ENCODE data around the gene ABCA1. TPM values are rescaled to one million over a fixed set of nuclear protein-coding genes. Genes with fewer than 3 reads are reported as not detected.
"Not testable (repeated sequence)": the region's sequence is repeated elsewhere in the genome, so short reads cannot be mapped to it uniquely, and the experiment has no call there.

The ABCA1 gene
- total RNA-seq, 1 donor from 2014 or later: 1.3 TPM

DNA sequence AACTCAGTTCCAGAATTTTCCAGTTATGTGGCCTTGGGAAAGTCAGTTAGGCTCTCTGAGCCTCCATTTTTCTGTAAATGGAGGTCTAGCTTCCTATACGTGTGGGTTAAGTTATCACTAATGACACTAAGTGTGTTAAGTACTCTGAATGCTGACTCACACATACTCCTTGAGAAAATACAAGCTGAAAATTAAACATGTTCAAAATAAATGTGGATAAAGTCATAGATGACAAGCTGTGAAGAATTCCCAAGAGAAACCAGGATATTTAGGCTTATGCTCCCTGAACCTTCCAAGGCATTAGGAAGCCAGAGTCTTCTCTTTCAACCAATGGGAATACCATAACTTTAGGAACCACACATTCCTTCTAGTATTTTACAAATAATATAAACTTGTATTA lies 58.1 kb downstream of the ABCA1 start:
- Mint-ChIP-seq H3K4me3 (no peak overlapping the region), H3K9me3 (no peaks in the 10 kb centered on the region), H3K36me3 (ENCODE audit: low read depth) (no peaks in the 10 kb centered on the region), H3K4me1 (ENCODE audit: low read depth) (no peaks in the 10 kb centered on the region), H3K27me3 (ENCODE audit: insufficient read depth) (no peaks in the 10 kb centered on the region), H3K27ac (no peak overlapping the region)
- no peak for DNase-seq (ENCODE audit: low spot score)
- intact Hi-C loops (cut with micrococcal nuclease): no loop called here

DNA sequence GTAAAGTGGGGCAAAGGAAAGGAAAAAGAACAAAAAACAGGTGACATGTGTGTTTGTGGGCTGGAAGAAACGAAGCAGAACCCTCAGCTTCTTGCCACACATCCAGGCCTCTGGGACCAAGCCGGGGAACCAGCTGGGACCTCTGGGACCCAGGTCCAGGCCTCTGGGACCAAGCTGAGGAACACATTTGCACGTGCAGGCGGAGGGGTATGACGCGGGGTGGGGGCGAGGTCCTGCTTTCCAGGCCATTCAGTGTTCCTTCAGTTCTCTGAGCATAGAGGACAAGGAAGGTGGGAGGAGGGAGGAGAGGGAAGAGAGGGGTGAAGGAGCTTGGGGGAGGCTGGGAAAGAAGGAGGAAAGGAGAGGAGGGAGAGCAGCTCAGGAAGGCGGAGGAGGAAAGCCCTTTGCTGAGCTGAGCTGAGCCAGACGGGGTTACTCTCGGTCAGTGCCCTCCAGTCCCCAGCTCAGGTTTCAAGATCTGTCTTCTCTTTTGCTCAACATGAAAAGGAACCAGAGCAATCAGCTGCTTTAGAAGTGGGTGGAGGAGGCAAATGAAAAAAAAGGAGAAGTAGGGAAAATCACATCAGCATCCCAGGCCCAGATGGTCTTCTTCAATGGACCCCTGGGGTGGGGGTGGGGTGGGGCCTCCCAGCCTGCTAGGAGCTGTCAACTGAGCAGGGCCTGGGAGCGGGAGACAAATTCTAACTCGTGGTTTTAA lies 59.1 kb downstream of the ABCA1 start:
- H3K27me3 Mint-ChIP-seq (ENCODE audit: insufficient read depth): no peaks in the 10 kb centered on the region
- DNase-seq (ENCODE audit: low spot score): no peak
- intact Hi-C loops (cut with micrococcal nuclease): no loop called here

DNA sequence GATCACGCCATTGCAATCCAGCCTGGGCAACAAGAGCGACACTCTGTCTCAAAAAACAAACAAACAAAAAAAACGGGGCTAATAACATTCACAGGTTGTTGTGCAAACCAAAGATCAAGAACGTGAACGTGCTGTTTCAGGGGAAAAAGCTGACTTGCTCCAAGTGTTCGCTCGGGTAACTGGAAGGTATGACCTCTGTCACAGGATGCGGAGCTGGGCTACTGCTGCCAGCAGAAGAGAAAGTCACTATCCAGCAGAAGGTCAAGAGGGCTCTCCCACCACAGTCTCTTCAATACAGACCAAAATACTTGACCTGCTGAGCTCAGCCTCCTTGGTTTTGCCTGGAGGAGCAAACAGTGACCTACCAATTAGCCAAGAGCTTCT lies 59.7 kb downstream of the ABCA1 start:
- H3K9me3 Mint-ChIP-seq: no peaks in the 10 kb centered on the region
- H3K36me3 Mint-ChIP-seq (ENCODE audit: low read depth): no peaks in the 10 kb centered on the region
- H3K4me1 Mint-ChIP-seq (ENCODE audit: low read depth): no peaks in the 10 kb centered on the region
- no peaks in the 10 kb centered on the region for H3K27me3 Mint-ChIP-seq (ENCODE audit: insufficient read depth)
- intact Hi-C loops (cut with micrococcal nuclease): no loop called here
- no peak for DNase-seq (ENCODE audit: low spot score)
- H3K4me3 Mint-ChIP-seq: no peak overlapping the region
- no peak overlapping the region for H3K27ac Mint-ChIP-seq

More for the DNA sequence above, 59.1 kb downstream of the ABCA1 start:
- H3K9me3 Mint-ChIP-seq: no peaks in the 10 kb centered on the region
- H3K36me3 Mint-ChIP-seq (ENCODE audit: low read depth): no peaks in the 10 kb centered on the region
- H3K27ac Mint-ChIP-seq: no peak overlapping the region
- no peaks in the 10 kb centered on the region for H3K4me1 Mint-ChIP-seq (ENCODE audit: low read depth)
- H3K4me3 Mint-ChIP-seq: no peak overlapping the region

DNA sequence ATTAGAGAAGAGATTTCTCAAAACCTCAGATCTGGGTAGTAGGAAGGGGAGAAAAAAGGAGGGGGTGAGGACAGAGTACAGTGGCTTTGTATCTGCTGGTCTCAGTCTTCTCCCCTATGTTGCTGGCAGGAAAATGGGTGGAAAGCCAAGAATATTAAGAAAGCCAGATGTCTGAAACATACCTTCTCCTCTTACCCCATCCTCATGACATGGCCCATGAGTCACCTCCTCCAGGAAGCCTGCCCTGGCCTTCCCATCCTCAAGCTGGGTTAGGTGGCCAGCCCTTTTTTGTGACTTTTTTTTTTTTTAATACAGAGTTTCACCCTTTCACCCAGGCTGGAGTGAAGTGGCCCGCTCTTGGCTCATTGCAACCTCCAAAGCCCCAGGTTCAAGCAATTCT lies 61.8 kb downstream of the ABCA1 start:
- H3K9me3 Mint-ChIP-seq: no peaks in the 10 kb centered on the region
- no peak for DNase-seq (ENCODE audit: low spot score)
- intact Hi-C loops (cut with micrococcal nuclease): no loop called here
- no peaks in the 10 kb centered on the region for H3K36me3 Mint-ChIP-seq (ENCODE audit: low read depth)
- no peak overlapping the region for H3K27ac Mint-ChIP-seq
- no peaks in the 10 kb centered on the region for H3K27me3 Mint-ChIP-seq (ENCODE audit: insufficient read depth)
- no peaks in the 10 kb centered on the region for H3K4me1 Mint-ChIP-seq (ENCODE audit: low read depth)
- H3K4me3 Mint-ChIP-seq: no peak overlapping the region

GRCh38 chr9:104864675-104865104 lies 63.3 kb downstream of the ABCA1 start:
- Mint-ChIP-seq H3K4me1 (ENCODE audit: low read depth) (no peaks in the 10 kb centered on the region), H3K4me3 (no peak overlapping the region), H3K36me3 (ENCODE audit: low read depth) (no peaks in the 10 kb centered on the region), H3K27ac (no peak overlapping the region), H3K9me3 (no peaks in the 10 kb centered on the region), H3K27me3 (ENCODE audit: insufficient read depth) (no peaks in the 10 kb centered on the region)
- DNase-seq (ENCODE audit: low spot score): no peak
- intact Hi-C loops (cut with micrococcal nuclease): loop anchor here (5.0 kb wide), 1 partner anchor 63 kb away; the partner anchor contains the start of gene ABCA1

DNA sequence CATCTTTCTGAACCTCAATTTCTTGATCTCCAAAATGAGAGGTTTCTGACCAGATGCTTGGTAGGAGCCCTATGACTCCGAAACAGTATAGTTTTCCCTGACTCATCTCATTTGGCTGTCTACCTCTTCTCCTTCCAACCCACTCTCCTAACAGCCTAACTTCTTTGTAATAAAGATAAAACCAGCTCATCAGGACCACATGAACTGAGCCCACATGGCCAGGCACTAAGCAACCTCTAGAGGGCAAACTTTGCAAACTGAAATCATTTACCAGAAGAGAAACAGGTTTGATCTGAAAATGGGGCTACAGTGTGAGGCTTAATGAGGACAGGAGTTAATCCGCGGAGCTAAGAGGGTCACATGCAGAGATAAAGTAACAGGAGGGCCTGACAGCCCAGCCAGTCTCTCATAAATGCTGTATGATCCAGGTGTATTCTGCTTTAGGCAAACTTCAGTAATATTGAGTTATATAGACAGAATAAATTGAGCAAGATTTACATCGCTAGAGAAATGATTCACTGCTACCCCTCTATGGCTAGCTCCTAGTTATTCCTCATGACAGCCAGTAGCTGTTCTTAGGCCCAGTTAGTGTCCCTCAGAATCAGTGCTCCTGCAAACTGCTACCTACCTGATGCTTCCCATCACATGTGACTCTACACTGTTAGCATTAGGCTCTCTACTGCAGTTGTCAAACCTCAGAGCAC lies 64.6 kb downstream of the ABCA1 start:
- no peaks in the 10 kb centered on the region for H3K27me3 Mint-ChIP-seq (ENCODE audit: insufficient read depth)
- H3K4me3 Mint-ChIP-seq: no peak overlapping the region
- intact Hi-C loops (cut with micrococcal nuclease): loop anchor here (1.0 to 5.0 kb wide), 4 partner anchors 64 to 552 kb away; partner anchors contain the start of gene ABCA1
- H3K27ac Mint-ChIP-seq: peak overlapping the region; percentile 5
- peak; percentile 28 for DNase-seq (ENCODE audit: low spot score)
- H3K4me1 Mint-ChIP-seq (ENCODE audit: low read depth): no peaks in the 10 kb centered on the region
- no peaks in the 10 kb centered on the region for H3K36me3 Mint-ChIP-seq (ENCODE audit: low read depth)
- no peaks in the 10 kb centered on the region for H3K9me3 Mint-ChIP-seq

GRCh38 chr9:104861397-104861796 lies 66.6 kb downstream of the ABCA1 start:
- DNase-seq (ENCODE audit: low spot score): no peak
- Mint-ChIP-seq H3K9me3 (no peaks in the 10 kb centered on the region), H3K36me3 (ENCODE audit: low read depth) (no peaks in the 10 kb centered on the region), H3K4me1 (ENCODE audit: low read depth) (no peaks in the 10 kb centered on the region), H3K4me3 (no peak overlapping the region), H3K27ac (no peak overlapping the region), H3K27me3 (ENCODE audit: insufficient read depth) (no peaks in the 10 kb centered on the region)
- intact Hi-C loops (cut with micrococcal nuclease): loop anchor here (5.0 kb wide), 1 partner anchor 66 kb away; the partner anchor contains the start of gene ABCA1

DNA sequence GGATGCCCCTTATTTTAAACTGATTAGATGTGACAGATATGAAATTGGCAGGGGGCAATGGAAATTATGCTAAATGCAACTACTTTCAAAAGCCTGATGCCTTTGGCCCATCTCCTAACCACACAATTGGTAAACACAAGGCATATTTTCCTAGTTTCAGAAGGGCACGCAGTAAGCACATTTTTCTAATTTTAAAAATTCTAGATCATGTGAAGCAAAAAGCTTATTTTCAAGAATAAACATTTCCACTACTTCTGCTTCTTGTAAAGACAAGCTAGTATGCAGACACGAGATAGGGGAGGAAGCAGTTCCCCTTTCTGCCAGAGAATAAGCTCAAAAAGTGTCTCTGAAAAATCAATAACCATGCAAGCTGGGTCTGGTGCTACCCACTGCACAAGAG lies 67.7 kb downstream of the ABCA1 start:
- no peak for DNase-seq (ENCODE audit: low spot score)
- Mint-ChIP-seq H3K27me3 (ENCODE audit: insufficient read depth) (no peaks in the 10 kb centered on the region), H3K4me3 (no peak overlapping the region), H3K9me3 (no peaks in the 10 kb centered on the region), H3K4me1 (ENCODE audit: low read depth) (no peaks in the 10 kb centered on the region), H3K27ac (no peak overlapping the region), H3K36me3 (ENCODE audit: low read depth) (no peaks in the 10 kb centered on the region)
- intact Hi-C loops (cut with micrococcal nuclease): loop anchor here (5.0 kb wide), 1 partner anchor 67 kb away; the partner anchor contains the start of gene ABCA1

GRCh38 chr9:104858846-104859245 lies 69.1 kb downstream of the ABCA1 start:
- no peak for DNase-seq (ENCODE audit: low spot score)
- no peak overlapping the region for H3K4me3 Mint-ChIP-seq
- intact Hi-C loops (cut with micrococcal nuclease): no loop called here
- H3K27ac Mint-ChIP-seq: no peak overlapping the region
- no peaks in the 10 kb centered on the region for H3K36me3 Mint-ChIP-seq (ENCODE audit: low read depth)
- no peaks in the 10 kb centered on the region for H3K4me1 Mint-ChIP-seq (ENCODE audit: low read depth)
- no peaks in the 10 kb centered on the region for H3K27me3 Mint-ChIP-seq (ENCODE audit: insufficient read depth)
- H3K9me3 Mint-ChIP-seq: no peaks in the 10 kb centered on the region

GRCh38 chr9:104858271-104858670 lies 69.7 kb downstream of the ABCA1 start:
- Mint-ChIP-seq H3K36me3 (ENCODE audit: low read depth) (no peaks in the 10 kb centered on the region), H3K9me3 (no peaks in the 10 kb centered on the region), H3K27me3 (ENCODE audit: insufficient read depth) (no peaks in the 10 kb centered on the region), H3K27ac (no peak overlapping the region), H3K4me3 (no peak overlapping the region), H3K4me1 (ENCODE audit: low read depth) (no peaks in the 10 kb centered on the region)
- intact Hi-C loops (cut with micrococcal nuclease): no loop called here
- DNase-seq (ENCODE audit: low spot score): no peak

DNA sequence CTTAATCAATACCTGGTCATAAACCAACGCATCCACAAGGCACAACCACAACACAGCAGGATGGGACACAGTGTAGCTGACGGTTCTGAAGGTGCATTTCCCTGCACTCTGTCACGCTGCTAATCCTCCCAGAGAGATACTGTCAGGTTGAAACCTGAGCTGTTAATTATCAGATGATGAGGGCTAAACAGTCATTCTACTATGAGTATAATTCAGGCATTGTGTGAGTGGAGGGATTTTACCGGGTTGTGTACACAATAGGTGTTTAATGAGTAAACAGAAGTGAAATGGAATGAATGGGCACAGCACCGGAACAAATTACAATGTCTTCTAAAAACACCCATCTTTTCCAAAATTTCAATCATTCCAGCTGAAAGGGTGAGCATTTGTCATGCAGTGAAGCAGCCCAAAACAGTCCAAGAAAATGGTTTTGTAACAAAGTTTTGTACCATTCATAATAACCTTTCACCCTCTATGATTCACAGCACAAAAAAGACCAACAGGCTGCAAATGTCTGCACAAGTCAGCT lies 71.5 kb downstream of the ABCA1 start:
- Mint-ChIP-seq H3K9me3 (no peaks in the 10 kb centered on the region), H3K36me3 (ENCODE audit: low read depth) (no peaks in the 10 kb centered on the region), H3K4me1 (ENCODE audit: low read depth) (peaks cover 1% of the 10 kb centered on the region), H3K27ac (no peak overlapping the region), H3K4me3 (no peak overlapping the region), H3K27me3 (ENCODE audit: insufficient read depth) (no peaks in the 10 kb centered on the region)
- DNase-seq (ENCODE audit: low spot score): no peak
- intact Hi-C loops (cut with micrococcal nuclease): no loop called here

DNA sequence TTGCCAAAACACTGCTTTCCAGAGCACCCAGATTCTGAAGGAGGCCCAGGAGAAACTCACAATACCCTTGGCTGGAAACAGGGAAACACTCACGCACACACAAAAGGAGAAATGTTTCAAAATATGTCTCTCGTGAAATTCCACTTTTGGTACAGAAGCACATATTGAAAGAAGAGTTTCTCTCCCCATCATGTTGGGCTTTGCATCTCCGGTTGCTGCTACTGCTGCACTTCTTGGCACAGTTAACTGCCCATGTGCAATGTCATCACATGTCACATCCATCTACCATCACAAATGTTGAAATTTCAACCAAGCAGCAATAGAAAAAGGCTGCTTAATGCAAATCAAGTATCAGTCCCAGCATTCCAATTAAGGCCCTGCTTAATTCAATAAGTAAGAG lies 72.1 kb downstream of the ABCA1 start:
- H3K27ac Mint-ChIP-seq: no peak overlapping the region
- H3K4me1 Mint-ChIP-seq (ENCODE audit: low read depth): peaks cover 6% of the 10 kb centered on the region
- DNase-seq (ENCODE audit: low spot score): no peak
- H3K27me3 Mint-ChIP-seq (ENCODE audit: insufficient read depth): no peaks in the 10 kb centered on the region
- H3K9me3 Mint-ChIP-seq: no peaks in the 10 kb centered on the region
- intact Hi-C loops (cut with micrococcal nuclease): no loop called here
- H3K36me3 Mint-ChIP-seq (ENCODE audit: low read depth): no peaks in the 10 kb centered on the region
- H3K4me3 Mint-ChIP-seq: no peak overlapping the region

- H3K9me3 Mint-ChIP-seq; H3K27me3 Mint-ChIP-seq (ENCODE audit: insufficient read depth); H3K4me3 Mint-ChIP-seq; intact Hi-C loops (cut with micrococcal nuclease); H3K4me1 Mint-ChIP-seq (ENCODE audit: low read depth); DNase-seq (ENCODE audit: low spot score); H3K27ac Mint-ChIP-seq; H3K36me3 Mint-ChIP-seq (ENCODE audit: low read depth): not testable (repeated sequence)
These were observed 72.7 kb downstream of the ABCA1 start for GRCh38 chr9:104855258-104855657.
